ENCODE results near the gene VSTM1.

Gene VSTM1

DNA sequence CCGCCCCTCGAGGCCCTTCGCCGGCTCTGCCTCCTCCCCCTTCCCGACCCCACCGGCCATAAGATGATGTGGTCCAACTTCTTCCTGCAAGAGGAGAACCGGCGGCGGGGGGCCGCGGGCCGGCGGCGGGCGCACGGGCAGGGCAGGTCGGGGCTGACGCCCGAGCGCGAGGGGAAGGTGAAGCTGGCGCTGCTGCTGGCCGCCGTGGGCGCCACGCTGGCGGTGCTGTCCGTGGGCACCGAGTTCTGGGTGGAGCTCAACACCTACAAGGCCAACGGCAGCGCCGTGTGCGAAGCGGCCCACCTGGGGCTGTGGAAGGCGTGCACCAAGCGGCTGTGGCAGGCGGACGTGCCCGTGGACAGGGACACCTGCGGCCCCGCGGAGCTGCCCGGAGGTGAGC, 70.9 kb downstream of the VSTM1 start:
- H3K27ac ChIP-seq, result no peak overlapping the region
- TF ChIP-seq, protein P1, sequence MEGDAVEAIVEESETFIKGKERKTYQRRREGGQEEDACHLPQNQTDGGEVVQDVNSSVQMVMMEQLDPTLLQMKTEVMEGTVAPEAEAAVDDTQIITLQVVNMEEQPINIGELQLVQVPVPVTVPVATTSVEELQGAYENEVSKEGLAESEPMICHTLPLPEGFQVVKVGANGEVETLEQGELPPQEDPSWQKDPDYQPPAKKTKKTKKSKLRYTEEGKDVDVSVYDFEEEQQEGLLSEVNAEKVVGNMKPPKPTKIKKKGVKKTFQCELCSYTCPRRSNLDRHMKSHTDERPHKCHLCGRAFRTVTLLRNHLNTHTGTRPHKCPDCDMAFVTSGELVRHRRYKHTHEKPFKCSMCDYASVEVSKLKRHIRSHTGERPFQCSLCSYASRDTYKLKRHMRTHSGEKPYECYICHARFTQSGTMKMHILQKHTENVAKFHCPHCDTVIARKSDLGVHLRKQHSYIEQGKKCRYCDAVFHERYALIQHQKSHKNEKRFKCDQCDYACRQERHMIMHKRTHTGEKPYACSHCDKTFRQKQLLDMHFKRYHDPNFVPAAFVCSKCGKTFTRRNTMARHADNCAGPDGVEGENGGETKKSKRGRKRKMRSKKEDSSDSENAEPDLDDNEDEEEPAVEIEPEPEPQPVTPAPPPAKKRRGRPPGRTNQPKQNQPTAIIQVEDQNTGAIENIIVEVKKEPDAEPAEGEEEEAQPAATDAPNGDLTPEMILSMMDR (conservative IDR thresholded peaks at IDR 0.05), result no peak

DNA sequence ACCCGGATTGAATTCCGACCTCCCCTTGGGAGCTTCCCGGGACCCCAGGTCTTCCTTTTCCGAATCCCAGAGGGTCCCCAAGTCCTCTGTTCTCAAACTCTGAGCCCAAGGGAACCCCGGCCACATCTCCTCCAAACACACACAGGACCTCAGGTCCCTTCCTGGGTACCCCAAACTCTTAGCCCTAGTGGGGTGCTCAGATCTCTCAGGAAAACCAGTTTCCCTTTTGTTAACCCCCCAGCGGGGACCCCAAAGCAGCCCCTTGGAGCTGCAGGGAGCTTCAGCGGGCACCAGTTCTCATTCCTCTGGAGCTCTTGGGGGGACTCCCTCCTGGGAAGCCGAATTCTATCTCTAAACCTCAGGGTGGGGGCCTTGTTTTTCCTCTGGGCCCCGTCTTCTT, 71.5 kb downstream of the VSTM1 start:
- H3K27ac ChIP-seq, result no peak overlapping the region
- TF ChIP-seq, protein P1 (conservative IDR thresholded peaks at IDR 0.05), result no peak

DNA sequence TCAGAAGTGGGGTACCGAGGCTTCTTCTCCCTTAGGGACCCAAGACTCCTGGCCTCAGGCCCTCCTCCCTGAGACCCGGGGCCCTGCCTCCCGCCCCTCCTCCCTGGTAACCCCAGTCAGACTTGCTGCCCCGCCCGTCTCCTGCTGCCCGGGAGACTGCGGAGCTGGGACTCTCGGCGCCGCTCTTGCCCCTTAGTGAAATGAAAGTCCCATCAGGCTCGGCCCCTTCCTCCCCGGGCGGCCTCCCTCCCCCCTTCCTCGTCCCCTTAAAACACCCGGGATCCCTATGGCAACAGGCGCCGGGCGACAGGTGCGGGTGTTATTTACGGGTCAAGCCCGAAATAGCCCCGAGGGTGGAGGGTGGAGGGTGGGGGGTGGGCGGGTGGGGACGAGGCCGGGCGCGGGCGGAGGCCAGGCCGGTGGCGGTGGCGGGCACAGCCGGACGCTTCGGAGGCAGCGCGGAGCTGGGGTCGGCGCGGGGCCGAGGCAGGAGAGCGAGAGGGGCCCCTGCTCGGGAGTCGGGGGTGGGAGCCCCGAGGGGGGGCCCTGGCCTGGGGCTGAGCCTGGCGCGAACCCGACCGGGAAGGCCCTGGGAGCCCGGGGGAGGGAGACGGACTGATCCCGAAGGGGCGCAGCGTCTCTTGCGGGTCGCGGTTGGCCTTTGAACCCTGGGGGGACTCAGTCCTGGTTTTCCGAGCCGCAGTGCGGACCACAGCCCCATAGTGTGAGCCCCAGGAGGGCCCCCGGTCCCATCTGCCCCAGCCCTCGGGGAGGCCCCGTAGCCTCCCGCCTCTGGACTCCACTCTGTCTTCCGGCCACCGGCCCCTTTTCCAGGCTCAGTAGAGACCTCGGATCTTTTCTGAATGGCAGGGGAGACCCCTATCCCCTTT, 72.2 kb downstream of the VSTM1 start, which contains the start of gene CACNG6:
CACNG6 (plus strand) TSS at position 414 of the 890 bp plus-strand sequence. CDS start 1,241 bp downstream, outside the sequence.
- no peak within 1 kb of the TSS; the same call in 1 of the 2 replicates for H3K27ac ChIP-seq
- TF ChIP-seq, protein P1 (conservative IDR thresholded peaks at IDR 0.05), result no peak
